GM19023 (cell line): Measurements from ENCODE around the gene GP9.

Experiments
- ATAC-seq: cut with Tn5 transposase; IDR thresholded peaks from one replicate; pipeline ENCODE4 v1.9.1; 2021; ENCODE audit warnings: mild to moderate bottlenecking, moderate library complexity; ENCODE audit not compliant: unreplicated experiment

Gene GP9

DNA sequence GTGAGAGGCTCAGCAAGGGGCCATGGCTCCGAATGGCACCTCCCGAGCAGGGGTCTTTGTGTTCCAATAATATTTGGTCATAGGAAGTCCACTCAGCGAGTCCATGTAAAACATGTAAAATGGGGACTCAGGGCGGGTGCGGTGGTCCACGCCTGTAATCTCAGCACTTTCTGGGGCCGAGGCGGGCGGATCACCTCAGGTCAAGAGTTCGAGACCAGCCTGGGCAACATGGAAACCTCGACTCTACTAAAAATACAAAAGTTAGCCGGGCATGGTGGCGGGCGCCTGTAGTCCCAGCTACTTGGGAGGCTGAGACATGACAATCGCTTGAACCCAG, 33.1 kb upstream of the GP9 start:
- ATAC-seq, result no peak

DNA sequence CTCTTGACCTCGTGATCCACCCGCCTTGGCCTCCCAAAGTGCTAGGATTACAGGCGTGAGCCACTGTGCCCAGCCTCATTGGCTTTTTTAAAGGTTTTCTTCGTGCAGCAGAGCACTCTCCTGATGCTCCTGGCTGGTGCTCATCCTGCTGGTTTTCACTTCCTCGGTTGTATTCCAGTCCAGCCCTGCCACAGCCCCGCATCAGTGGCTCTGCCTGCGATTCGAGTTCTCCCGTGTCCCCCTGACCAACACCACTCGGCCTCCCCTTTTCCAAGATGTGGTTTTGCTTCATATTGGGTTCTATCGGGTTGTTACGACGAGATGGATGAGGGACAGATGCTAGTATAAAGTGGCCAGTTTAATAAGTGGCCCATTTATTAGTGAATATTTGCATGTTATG, 31.7 kb upstream of the GP9 start:
- no peak for ATAC-seq

DNA sequence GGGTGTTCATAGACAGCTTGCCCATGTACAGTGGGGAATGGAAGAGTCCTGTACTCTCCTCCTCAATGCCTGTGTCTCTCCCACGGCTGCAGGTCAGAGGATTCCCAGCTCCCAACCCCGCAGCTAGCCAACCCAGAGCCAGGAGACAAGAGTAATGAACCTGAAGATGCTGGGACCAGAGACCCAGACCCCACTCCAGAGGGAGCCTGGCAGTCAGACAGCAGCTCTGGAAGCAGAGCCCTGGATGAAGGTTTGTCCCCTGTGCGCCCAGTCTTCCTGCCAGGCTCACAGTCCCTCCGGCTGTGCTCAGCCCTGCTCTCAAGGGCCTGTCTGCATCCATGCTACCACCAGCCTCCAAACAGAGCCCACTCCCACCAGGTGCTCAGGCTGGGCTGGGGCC, 30.0 kb upstream of the GP9 start:
- ATAC-seq, result no peak

DNA sequence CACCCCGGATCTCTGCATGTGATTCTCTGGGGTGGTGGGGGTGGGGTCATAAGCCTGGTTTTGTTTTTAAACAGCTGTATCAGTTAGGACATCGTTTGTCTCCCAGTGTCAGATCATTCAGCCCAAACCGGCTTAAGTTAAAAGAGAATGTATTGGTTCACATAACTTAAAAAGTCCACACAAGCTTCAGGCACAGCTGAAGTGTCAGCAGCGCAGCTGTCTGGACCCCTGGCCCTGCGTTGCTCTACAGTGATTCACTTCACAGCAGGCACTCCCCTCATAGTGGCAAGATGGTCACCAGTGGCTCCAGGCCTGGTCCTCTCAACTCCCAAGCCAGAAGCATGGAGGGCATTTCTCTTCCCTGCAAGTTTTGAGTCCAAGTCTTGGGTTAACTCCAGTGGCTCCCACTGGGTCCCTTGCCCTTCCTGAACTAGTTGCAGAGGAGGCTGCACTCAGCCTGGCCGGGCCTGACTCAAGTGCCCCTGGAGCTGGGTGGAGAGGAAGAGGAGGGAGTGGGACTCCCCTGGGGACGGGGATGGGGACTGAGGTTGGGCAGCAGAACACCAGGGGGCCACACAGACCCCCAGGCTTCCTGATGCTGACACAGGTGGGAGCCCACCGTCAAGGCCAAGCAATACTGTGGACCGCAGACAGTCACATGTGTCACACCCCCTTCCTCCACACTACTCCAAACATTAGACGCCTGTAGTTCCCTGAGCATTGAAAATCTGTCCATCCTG, 28.9 kb upstream of the GP9 start:
- ATAC-seq, result no peak

DNA sequence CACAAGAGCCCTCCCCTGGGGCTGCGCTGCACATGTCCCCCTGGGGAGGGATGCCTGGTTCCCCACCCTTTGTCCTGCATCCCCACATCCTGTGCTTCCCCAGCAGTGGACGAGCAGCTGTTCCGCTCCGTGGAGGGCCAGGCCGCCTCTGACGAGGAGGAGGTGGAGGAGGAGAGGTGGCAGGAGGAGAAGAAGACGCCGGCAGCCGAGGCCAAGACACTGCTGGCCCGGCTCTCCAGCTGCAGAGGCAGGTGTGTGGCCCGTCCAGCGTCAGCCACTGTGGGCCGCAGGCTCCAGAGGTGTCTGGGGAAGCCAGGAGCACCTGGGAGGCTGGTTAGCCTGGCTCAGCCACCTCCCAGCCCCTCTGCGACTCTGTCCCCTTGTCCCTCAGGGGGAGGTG, 27.9 kb upstream of the GP9 start:
- no peak for ATAC-seq

DNA sequence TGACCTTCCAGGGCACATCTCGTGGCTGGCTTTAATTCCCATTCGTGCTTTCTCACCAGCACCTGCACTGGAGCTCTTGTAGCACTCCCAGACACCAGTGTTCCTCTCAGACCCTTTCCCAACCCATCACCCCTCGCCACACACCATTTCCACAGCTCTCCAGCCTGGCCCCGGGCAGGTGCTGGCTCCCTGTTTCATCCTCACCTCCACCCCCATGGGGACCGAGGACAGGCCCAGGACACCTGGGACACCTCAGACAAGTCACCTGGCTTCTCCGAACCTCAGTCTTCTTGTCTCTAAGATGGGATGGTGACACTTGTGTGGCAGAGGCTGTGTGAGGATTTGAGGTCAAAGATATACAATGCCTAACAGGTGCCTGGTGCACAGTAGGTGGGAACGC, 27.4 kb upstream of the GP9 start:
- ATAC-seq, result no peak

DNA sequence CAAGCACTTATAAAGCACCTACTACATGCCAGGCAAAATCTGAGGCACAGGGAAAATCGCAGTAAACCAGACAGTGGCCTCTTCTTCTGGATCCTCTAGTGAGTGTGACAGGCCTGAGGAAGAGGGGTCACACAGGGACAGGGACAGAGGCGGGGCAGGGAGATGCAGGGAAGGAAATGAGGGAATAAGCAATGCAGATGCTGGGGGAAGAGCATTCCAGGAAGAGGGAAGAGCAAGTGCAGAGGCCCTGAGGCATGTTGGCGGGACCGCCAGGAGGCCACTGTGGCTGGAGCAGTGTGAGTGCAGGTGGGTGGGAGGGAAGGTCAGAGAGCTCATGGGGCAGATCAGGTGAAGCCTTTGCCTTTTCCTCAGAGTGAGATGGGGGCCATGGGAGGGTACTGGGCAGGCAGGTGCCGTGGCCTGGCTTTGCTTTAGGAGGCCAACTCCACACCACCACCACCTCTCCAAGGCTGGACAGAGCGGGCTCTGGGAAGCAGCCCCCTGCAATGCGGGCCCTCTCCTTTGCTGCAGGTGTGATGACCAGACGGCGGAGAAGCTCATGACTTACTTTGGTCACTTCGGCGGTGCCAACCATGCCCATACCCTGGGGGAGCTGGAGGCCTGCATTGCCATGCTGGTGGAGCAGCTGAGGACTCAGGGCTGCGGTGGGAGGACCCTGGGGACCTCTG, 26.8 kb upstream of the GP9 start:
- ATAC-seq, result no peak

DNA sequence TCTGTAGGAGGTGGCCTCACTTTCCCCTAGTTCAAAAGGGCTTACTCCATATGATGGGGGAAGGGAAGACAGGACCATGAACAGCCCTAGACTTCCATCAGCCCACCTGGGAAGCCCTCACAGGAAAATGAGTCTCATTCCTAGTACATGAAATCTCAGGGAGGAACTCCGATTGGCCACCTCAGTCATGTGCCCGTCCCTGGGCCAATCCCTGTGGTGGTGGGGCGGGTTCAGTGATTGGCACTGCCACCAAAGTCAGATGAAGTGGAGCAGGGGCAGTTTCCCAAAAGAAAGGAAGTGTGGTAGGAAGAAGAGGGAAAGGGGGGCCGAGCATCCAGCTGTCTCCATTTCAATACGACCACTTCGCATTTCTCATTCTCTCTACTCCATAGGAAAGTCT, 25.9 kb upstream of the GP9 start:
- ATAC-seq, result no peak

DNA sequence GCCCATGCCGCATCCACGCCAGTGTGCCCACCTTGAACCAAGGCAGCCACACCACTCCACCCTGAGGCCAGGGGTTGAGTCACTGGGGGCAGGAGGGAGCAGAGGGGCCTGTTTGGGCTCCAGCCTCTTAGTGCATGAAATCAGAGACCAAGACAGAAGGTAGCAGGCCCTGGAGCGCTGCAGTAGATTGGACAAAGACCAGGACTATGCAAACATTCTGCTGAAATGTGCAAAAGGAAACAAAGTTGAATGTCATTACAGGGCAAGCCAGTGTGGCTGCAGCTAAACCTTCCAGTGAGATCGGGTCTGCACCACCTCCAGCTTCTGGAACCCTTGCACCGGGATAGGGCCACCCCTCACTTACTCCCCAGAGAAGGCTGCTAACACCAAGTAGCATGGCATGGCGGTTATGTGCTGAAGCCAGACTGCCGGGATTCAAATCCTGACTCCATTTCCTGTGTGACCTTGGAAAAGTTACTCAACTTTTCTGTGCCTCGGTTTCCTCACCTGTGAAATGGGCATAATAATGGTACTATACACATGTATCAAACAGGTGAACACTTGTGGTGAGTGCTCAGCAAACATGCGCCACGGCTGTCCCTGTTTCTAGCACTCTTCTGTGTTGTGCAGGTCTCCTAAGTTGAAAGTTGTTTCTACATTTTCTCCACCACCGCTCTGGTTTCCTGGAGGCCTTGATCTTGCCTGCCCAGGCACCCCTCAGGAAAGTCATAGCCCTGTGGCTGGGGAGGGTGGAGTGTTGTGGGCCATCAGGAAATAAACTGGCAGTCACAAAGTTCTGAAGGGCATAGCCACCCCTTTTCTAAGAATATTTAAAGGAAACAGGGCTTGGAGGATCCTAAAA, 25.0 kb upstream of the GP9 start:
- ATAC-seq, result no peak

DNA sequence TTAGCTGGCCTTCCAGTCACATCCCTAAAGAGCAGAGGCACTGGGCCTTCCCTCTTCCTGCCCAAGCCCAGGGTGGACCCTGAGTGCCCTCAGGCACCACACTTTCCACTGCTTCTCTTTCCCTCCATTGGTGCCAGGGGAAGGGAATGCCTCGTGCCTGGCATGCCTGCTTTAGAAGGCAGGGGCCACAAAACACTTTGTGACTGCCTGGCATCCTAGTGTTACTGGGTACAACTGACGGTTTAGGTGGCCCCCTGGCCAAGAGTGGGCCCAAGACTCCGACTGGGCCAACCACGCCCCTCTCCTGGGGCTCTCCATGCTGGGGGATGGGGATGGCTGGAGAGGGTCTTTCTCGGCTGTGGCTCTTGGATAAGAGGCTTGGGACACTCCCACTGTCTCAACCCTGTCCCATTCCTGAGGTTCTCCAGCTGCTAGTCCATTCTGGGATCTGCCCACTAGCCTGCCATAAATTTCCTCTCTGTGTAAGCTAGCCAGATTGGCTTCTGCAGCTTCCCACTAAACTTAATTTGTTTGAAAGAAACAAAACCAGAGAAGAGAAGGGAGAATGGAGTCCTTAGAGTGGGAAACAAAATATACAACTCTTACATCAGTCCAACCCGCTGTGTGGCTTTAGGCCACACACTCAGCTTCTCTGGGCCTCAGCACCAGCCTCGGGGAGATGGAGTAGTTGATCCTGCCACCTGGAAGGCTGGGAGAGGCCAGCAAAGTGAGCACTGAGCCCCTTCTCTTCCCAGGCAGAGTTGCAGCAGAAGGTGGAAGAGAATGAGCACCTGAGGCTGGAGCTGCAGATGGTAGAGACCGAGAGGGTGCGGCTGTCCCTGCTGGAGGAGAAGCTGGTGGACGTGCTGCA, 24.1 kb upstream of the GP9 start:
- ATAC-seq, result no peak

DNA sequence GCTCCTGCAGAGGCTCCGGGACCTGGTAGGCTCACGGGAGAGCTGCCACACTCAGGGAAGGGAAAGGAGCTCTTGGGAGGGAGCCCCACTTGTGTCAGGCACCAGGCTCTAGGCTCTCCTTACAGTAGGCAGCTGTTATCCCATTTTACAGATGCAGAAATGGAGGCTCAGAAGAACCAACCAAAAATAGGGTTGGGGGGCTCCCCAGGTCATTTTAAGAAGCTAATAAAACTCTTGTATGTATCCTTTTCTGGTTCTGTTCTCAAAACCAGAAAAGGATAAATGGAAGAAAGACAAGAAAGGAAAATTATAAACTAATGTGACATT, 23.5 kb upstream of the GP9 start:
- ATAC-seq, result no peak

DNA sequence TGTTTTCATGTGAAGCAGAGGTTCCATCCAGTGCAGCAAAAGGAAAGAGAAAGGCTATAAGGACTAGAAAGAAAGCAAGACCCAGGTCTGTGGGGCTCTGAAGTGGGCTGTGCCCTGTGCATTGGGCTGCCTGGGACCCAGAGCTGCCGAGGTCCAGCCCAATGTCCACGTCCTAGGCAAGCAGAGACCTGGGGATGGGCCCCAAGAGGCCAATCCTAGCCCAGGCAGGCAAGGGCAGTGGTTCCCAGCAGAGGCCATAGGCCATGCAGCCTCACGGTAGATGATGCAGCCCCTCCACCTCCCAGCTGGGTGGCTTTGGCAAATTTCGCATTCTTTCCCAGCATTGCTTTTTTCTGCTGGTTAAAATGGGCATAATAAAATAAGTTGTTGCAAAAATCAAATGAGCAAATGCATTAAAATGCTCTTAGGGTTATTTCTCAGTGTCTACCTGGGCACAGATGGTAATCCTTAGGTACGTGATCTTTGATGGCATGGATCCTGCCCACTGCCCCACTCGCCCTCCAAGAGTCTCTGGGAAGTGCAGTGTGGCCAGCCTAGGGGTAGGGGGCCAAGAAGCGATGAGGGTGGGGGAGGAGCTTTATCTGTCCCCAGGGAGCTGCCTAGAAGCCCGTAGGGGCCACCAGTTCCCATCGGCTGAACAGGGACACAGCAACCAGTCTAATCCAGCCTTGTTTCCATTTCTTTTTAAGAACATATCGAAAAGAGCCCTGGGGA, 22.3 kb upstream of the GP9 start:
- ATAC-seq, result no peak

DNA sequence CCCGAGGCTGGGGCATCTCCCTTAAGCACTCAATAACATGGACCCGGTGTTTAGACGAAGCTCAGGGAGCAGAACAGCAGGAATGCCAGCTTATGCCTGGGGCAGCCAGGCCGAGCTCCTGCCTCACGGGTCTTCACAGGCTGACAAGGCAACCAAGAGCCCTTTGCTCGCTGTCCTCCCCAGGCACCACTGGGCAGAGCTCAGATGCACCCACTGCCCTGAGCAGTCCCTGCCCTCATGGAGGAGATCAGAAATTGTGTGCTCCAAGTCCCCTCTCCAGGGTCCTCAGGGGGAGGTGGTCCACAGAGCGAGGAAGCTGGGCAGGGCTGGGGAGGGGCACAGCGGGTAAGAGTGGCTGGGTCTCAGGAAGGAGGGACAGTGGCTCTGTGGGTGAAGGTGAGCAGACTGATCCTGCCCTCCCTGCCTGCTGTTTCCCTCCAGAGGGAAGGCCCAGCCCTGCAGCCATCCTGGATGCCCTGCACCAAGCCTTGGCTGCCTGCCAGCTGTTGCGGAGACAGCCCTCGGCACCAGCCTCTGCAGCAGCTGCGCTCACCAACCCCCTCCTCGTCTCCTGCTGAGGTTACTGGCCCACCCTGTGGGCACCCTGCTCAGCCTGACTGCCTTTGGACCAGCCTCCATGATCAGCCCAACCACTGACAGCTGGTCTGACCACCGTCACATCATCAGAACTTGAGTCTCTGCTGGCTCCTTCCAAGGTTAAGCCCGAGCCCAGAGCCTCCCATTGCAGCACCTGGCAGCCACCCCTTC, 21.1 kb upstream of the GP9 start:
- no peak for ATAC-seq

DNA sequence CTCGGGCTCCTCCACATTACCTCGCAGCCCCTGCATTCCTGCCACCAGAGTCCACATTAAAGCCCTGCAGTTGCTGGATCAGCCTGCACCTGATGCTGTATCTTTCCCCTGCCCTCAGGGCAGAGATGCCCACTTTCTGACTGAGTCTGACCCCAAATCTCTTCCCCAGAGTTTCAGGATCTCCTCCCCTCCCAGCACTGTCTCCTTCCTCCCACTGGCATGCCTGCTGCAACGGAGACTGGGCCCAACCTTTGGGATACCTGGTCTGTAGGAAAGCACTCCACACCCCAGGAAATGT, 20.6 kb upstream of the GP9 start:
- ATAC-seq, result no peak

DNA sequence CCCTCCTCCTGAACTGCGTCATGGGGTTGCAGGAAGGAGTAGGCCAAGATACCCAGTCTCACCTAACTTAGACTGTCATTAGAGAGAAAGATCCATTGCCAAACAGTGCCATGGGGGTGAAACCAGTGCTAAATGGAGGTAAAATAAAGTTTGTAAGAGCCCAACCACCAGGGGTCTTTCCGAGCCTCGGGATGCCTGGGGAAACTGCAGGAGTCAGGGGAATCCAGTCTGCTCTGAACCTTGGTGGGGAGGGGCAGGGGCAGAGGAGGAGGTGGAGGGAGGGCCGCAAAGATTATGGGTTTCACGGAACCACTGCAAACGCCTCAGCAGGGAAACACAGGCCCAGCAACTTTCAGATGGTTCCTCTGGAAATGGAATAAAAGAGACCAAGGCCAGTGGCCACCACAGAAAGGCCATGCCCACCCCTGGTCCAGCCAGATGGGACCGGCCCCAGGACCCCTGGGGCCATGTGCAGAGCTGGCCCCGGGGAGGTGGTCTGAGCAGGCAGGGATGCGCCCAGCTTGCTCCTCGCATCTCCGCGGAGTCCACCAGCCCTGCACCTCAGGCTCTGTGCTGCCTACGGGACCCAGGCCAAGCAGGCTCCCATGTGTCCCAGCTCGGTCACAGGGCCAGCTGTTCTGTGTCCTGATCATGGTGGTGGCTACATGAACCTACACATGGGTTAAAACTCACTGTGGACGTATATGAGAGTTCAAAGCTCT, 19.8 kb upstream of the GP9 start:
- ATAC-seq, result no peak

DNA sequence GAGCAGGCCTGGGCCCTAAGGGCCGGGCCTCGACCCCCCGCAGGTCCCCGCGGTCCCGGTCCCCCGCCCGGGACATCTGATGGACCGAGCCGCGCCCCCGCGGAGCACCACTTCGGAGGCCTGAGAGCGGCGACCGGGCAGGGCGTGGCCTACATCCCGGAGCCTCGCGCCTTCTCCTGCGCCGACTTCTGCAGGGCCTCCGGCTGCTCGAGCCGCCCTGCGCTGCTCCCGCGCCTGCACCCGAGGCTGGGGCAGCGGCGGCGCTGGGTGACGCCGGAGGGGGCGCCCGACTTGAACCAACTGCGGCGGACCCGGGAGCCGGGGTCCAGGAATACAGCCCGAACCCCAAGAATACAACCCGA, 14.9 kb upstream of the GP9 start:
- ATAC-seq, result no peak

DNA sequence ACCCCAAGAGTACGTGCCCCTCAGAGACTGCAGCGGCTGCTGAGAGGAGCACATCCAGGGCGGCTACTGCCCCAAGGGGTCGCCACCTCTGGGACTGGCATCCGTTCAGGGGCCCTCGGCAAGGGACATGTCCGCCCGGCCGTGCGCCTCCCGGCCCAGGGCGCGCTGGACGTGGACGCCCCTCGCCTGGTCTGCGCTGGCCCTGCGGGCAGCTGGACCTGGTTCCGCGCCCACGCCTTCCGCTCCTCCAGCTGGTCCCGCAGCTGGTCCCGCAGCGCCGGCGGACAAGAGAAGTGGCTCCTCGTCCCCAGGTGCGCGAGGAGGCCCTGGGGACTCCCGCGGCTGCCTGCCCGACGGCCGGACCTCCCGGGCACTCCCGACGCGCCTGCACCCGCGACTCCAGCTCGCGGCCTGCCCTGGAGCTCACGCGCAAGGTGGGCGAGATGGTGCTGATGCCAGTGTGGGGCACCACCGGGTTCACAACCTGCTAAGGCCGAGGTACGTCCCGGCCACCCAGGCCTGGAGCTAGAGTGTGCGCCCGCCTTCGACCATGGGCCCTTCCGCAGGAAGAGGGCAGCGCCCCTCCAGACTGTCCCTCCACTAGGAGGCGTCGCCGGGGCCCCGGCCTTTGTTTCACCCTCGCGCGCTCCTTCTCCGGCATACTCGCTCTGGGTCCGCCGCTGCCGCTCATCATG, 14.4 kb upstream of the GP9 start:
- ATAC-seq, result no peak

DNA sequence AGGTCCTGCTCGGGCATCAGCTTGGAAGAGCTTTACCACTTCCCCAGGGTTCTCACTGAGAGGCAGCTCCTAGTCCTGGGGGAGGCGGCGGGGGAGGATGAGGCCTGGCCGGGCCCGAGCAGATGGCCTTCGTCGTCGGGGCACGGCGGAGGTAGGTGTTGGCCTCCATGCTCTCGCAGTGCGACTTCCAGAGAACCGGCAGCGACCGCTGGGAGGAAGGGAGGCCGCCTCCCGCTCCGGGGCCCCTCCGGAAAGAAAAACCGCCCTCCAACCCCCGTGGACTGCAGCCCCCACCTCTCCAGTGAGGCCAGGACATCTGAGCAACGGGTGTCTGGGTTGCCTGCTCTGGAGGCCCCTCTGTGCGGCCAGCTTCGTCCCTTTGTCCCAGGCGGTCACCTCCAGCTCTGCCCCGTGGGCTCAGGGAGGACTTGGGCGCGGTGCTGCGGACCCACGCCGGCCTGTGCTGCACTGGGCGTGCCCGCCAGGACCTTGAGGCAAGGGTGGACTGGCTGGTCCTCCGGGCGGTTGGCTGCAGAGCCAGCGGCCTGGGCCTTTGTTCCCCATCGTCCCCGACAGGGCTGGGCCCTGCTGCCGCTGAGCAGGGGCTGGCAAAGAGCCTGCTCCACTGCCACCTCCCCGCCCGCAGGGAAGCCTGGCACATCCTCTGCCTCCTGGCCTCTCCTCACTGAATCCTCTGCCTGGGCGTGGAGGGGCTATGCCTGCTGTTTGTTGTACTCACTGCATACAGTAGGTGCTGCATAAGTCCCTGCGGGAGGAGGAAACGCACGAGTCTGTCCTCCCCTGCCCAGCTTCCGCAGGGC, 13.6 kb upstream of the GP9 start:
- no peak for ATAC-seq
